CD4-positive, alpha-beta T cell (primary cell): Measurements from ENCODE around the gene OTOGL. TPM values are rescaled to one million over a fixed set of nuclear protein-coding genes. Genes with fewer than 3 reads are reported as not detected.

Experiments used
- ATAC-seq: fragments of 200-7000 bp; cut with Tn5 transposase; one replicate; pipeline ENCODE4 v1.10.0; 2022; ENCODE audit warnings: mild to moderate bottlenecking; ENCODE audit not compliant: poor library complexity
- CTCF ChIA-PET: fragments of 350-600 bp; sonication (Branson Sonifier 250); formaldehyde crosslinking; loops from one replicate; lab custom pipeline; 2021; ENCODE audit warnings: antibody characterized with exemption, inconsistent platforms; lab: Charles Lee
- POLR2A ChIA-PET: fragments of 350-600 bp; sonication (Branson Sonifier 250); formaldehyde crosslinking; loops from one replicate; lab custom pipeline; 2021; ENCODE audit warnings: antibody characterized with exemption, inconsistent platforms; lab: Charles Lee
- DNase-seq, 14 experiments: peaks; one replicate each; pipeline ENCODE4 v3.0.0-alpha.2; 2013 to 2020; ENCODE audit warnings: mixed read lengths in 2 of 14
- H3K27ac ChIP-seq, 2 donors: one replicate each; pipeline versions ENCODE4 v1.5.1 to v1.7.0; 2013; ENCODE audit warnings: low read length in 2 of 2, low read depth in 1 of 2, mild to moderate bottlenecking in 1 of 2
- H3K27me3 ChIP-seq, 2 experiments: 1 replicate in 1 of 2; 2 replicates in 1 of 2; pipeline versions ENCODE4 v1.6.1 to v1.7.0; 2013; ENCODE audit warnings: low read length in 2 of 2, control low read depth in 1 of 2, mild to moderate bottlenecking in 1 of 2, moderate library complexity in 1 of 2; ENCODE audit not compliant: insufficient read depth in 2 of 2, control insufficient read depth in 1 of 2
- H3K36me3 ChIP-seq: one replicate; pipeline ENCODE4 v1.6.1; 2013; ENCODE audit warnings: low read length, control low read depth; ENCODE audit not compliant: insufficient read depth
- H3K4me1 ChIP-seq: one replicate; pipeline ENCODE4 v1.6.1; 2013; ENCODE audit warnings: low read length, control low read depth; ENCODE audit not compliant: insufficient read depth
- H3K4me3 ChIP-seq: one replicate; pipeline ENCODE4 v1.5.1; 2013; ENCODE audit warnings: mild to moderate bottlenecking, low read length, moderate library complexity
- H3K9me3 ChIP-seq, 2 experiments: 1 replicate in 1 of 2; 2 replicates in 1 of 2; pipeline versions ENCODE4 v1.6.1 to v1.7.0; 2013; ENCODE audit warnings: low read length in 2 of 2, mild to moderate bottlenecking in 2 of 2, control low read depth in 1 of 2, moderate library complexity in 1 of 2; ENCODE audit not compliant: control insufficient read depth in 1 of 2, insufficient read depth in 1 of 2
- H3K27ac Mint-ChIP-seq: one replicate; pipeline ENCODE4 v1.8.0; 2020; ENCODE audit warnings: mixed read lengths
- H3K27me3 Mint-ChIP-seq: one replicate; pipeline ENCODE4 v1.8.0; 2021; ENCODE audit warnings: mixed read lengths
- H3K36me3 Mint-ChIP-seq: one replicate; pipeline ENCODE4 v1.8.0; 2021; ENCODE audit warnings: low read depth, mixed read lengths
- H3K4me1 Mint-ChIP-seq: one replicate; pipeline ENCODE4 v1.8.0; 2021; ENCODE audit warnings: low read depth, mixed read lengths
- H3K4me3 Mint-ChIP-seq: one replicate; pipeline ENCODE4 v1.8.0; 2020; ENCODE audit warnings: mild to moderate bottlenecking, mixed read lengths
- H3K9me3 Mint-ChIP-seq: one replicate; pipeline ENCODE4 v1.8.0; 2020; ENCODE audit warnings: mixed read lengths
- intact Hi-C, 2 experiments: fragments of 100-400 bp; cut with DNase I in 1 of 2; cut with micrococcal nuclease in 1 of 2; formaldehyde crosslinking; loops; one replicate each; pipeline versions ENCODE4 v1.15.1 to v1.9.0; 2023 to 2025; cut with DNase I, micrococcal nuclease
- total RNA-seq, 174 experiments: library from RNA in 2 of 174; stranded (reverse) in 2 of 174; gene quantifications; one replicate each; pipeline ENCODE4 v1.2.3 and lab custom pipeline; 2021 to 2026
- TF ChIP-seq, protein P1 (sequence below): fragments of 200-600 bp; IDR thresholded peaks from one replicate; pipeline ENCODE4 v1.8.0; 2022; ENCODE audit warnings: antibody characterized with exemption, mild to moderate bottlenecking

OTOGL gene
- total RNA-seq, 2 experiments from 2014 or later = not detected

DNA sequence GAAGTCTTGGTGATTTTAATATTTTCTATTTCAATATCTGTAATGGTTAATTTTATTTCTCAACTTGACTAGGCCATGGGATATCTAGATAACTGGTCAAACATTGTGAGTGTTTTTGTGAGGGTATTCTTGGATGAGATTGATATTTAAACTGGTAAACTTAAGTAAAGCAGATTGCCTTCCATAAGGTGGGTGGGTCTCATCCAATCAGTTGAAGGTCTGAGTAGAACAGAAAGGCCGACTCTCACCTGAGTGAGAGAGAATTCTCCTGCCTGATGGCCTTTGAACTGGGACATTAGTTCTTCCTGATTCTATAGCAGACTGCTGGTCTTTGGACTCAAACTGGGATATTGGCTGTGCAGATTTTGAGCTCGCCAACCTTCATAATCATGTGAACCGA, 36.3 kb downstream of the OTOGL start:
- no peak for DNase-seq
- TF ChIP-seq, protein P1, sequence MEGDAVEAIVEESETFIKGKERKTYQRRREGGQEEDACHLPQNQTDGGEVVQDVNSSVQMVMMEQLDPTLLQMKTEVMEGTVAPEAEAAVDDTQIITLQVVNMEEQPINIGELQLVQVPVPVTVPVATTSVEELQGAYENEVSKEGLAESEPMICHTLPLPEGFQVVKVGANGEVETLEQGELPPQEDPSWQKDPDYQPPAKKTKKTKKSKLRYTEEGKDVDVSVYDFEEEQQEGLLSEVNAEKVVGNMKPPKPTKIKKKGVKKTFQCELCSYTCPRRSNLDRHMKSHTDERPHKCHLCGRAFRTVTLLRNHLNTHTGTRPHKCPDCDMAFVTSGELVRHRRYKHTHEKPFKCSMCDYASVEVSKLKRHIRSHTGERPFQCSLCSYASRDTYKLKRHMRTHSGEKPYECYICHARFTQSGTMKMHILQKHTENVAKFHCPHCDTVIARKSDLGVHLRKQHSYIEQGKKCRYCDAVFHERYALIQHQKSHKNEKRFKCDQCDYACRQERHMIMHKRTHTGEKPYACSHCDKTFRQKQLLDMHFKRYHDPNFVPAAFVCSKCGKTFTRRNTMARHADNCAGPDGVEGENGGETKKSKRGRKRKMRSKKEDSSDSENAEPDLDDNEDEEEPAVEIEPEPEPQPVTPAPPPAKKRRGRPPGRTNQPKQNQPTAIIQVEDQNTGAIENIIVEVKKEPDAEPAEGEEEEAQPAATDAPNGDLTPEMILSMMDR = no peak
- ChIA-PET CTCF (no interaction called here), POLR2A (no interaction called here)
- Mint-ChIP-seq H3K9me3 (no peaks in the 10 kb centered on the region), H3K36me3 (no peaks in the 10 kb centered on the region), H3K27ac (no peak overlapping the region), H3K27me3 (peaks cover 18% of the 10 kb centered on the region), H3K4me3 (no peak overlapping the region), H3K4me1 (no peaks in the 10 kb centered on the region)
- no peak overlapping the region for H3K4me3 ChIP-seq
- no peak overlapping the region for H3K27ac ChIP-seq
- H3K4me1 ChIP-seq = no peaks in the 10 kb centered on the region
- intact Hi-C loops = no loop called here
- no peaks in the 10 kb centered on the region for H3K27me3 ChIP-seq
- no peaks in the 10 kb centered on the region for H3K9me3 ChIP-seq
- no peaks in the 10 kb centered on the region for H3K36me3 ChIP-seq
- ATAC-seq = no peak

DNA sequence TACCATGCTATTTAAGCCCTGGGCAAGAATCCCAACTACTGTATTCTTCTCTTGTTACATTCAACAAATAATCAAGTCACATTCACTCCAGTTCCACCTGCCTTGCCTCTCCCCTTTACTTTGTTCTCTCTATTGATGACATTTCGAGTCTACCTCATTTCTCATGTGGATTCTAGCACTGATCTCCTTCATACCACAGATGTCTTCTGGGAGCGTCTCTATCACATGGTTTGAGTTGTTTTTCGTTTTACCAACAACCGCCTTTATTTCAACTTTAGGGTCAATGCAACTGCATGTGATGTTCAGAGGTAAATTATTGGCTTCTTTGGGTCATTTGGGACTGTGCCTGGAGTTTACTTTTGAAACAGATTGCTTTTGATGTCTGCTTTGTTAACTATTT, 40.7 kb downstream of the OTOGL start:
- ATAC-seq = no peak
- ChIA-PET POLR2A (no interaction called here), CTCF (no interaction called here)
- Mint-ChIP-seq H3K4me1 (no peaks in the 10 kb centered on the region), H3K4me3 (no peak overlapping the region), H3K27ac (no peak overlapping the region), H3K9me3 (no peaks in the 10 kb centered on the region), H3K27me3 (peaks cover 11% of the 10 kb centered on the region), H3K36me3 (no peaks in the 10 kb centered on the region)
- no peaks in the 10 kb centered on the region for H3K9me3 ChIP-seq
- H3K27ac ChIP-seq = no peak overlapping the region
- TF ChIP-seq, protein P1 = no peak
- H3K36me3 ChIP-seq = no peaks in the 10 kb centered on the region
- no peak overlapping the region for H3K4me3 ChIP-seq
- H3K4me1 ChIP-seq = no peaks in the 10 kb centered on the region
- intact Hi-C loops = no loop called here
- H3K27me3 ChIP-seq = no peaks in the 10 kb centered on the region
- no peak for DNase-seq

DNA sequence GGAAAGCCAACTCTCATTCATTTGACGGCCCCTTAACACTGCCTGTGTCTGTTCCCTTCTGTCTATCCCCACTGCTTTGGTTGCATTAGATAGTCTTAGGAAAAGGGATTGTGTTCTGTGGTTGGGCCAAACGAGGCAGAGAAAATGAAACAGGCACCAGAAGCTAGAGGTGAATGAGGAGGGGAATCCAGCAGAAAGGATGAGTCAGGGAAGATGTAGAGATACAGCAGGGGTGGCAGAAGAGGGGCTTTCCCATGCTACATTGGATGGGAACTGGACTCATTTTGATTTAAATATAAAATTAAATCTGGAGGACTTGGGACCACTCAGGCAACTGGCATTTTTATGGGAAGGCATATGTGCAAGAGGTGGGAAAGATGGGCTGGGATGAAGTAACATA, 43.3 kb downstream of the OTOGL start:
- ATAC-seq = no peak

More for the DNA sequence above, 43.3 kb downstream of the OTOGL start:
- no peaks in the 10 kb centered on the region for H3K9me3 Mint-ChIP-seq
- intact Hi-C loops = no loop called here
- H3K27ac Mint-ChIP-seq = no peak overlapping the region
- Histone ChIP-seq H3K4me3 (no peak overlapping the region), H3K9me3 (no peaks in the 10 kb centered on the region), H3K27ac (no peak overlapping the region), H3K27me3 (no peaks in the 10 kb centered on the region), H3K4me1 (no peaks in the 10 kb centered on the region), H3K36me3 (no peaks in the 10 kb centered on the region)
- H3K4me3 Mint-ChIP-seq = no peak overlapping the region
- H3K27me3 Mint-ChIP-seq = peaks cover 4% of the 10 kb centered on the region
- TF ChIP-seq, protein P1 = no peak
- H3K4me1 Mint-ChIP-seq = no peaks in the 10 kb centered on the region
- ChIA-PET CTCF (no interaction called here), POLR2A (no interaction called here)
- DNase-seq = no peak
- H3K36me3 Mint-ChIP-seq = no peaks in the 10 kb centered on the region
